Heart right ventricle (tissue), 16 donors: ENCODE data around the gene EFNA5. TPM values are rescaled to one million over a fixed set of nuclear protein-coding genes. Genes with fewer than 3 reads are reported as not detected.

Experiments
- ATAC-seq, 8 donors: fragments of 200-7000 bp; cut with Tn5 transposase; one replicate each; pipeline ENCODE4 v1.9.1; 2020; ENCODE audit warnings: mild to moderate bottlenecking in 8 of 8, moderate library complexity in 8 of 8, moderate number of reproducible peaks in 1 of 8
- DNase-seq, 2 donors: peaks; one replicate each; pipeline ENCODE4 v3.0.0-alpha.2; 2020
- H3K27ac ChIP-seq, 10 donors: fragments of 200-600 bp; sonication (generic) in 2 of 10; one replicate each; pipeline versions ENCODE4 v1.5.0 to v1.8.0; 2020 to 2022; ENCODE audit warnings: mild to moderate bottlenecking in 3 of 10
- H3K27me3 ChIP-seq, 7 donors: fragments of 200-600 bp; one replicate each; pipeline ENCODE4 v1.8.0; 2021 to 2022; ENCODE audit warnings: mild to moderate bottlenecking in 2 of 7
- H3K36me3 ChIP-seq, 9 donors: fragments of 200-600 bp; sonication (generic) in 1 of 9; one replicate each; pipeline versions ENCODE4 v1.5.0 to v1.8.0; 2020 to 2022; ENCODE audit warnings: mild to moderate bottlenecking in 2 of 9
- H3K4me1 ChIP-seq, 9 donors: fragments of 200-600 bp; sonication (generic) in 1 of 9; one replicate each; pipeline versions ENCODE4 v1.5.0 to v1.8.0; 2020 to 2022; ENCODE audit warnings: mild to moderate bottlenecking in 4 of 9
- H3K4me3 ChIP-seq, 10 donors: fragments of 200-600 bp; sonication (generic) in 2 of 10; one replicate each; pipeline versions ENCODE4 v1.5.0 to v1.8.0; 2020 to 2022; ENCODE audit warnings: mild to moderate bottlenecking in 7 of 10, moderate library complexity in 2 of 10
- H3K9me3 ChIP-seq, 11 donors: fragments of 200-600 bp in 10 of 11; sonication (generic) in 2 of 11; one replicate each; pipeline versions ENCODE4 v1.5.0 to v1.8.0; 2013 to 2022; ENCODE audit warnings: mild to moderate bottlenecking in 2 of 11, control low read depth in 1 of 11, moderate library complexity in 1 of 11
- WGBS, 2 donors: extraction: QIAGEN DNeasy Blood & Tissue Kit; methylation state at CpG; one replicate each; pipeline ENCODE4 v1.1.7; 2013; ENCODE audit warnings: inconsistent platforms in 1 of 2; 5-methylcytosine and 5-hydroxymethylcytosine counted together
- intact Hi-C, 10 donors: fragments of 100-400 bp; cut with DNase I; formaldehyde crosslinking; loops; one replicate each; pipeline versions ENCODE4 v1.11.1 to v1.14.2; 2022
- polyA plus RNA-seq, 2 donors: library from polyadenylated mRNA; stranded (reverse); fragments of 200-250 nt; gene quantifications; one replicate each; pipeline ENCODE4 v1.2.3, GENCODE V29; 2013
- total RNA-seq, 10 donors: library from RNA; stranded (reverse); fragmentation: NEBNext Ultra II Directional in 3 of 10; extraction: Animal tissue kit (Norgen Biotek cat#: 25700) in 3 of 10; gene quantifications; one replicate each; pipeline versions ENCODE4 v1.2.1 to v1.2.4, GENCODE V29; 2021 to 2023
- TF ChIP-seq, protein P1 (sequence below), 9 donors: fragments of 200-600 bp; sonication (generic) in 2 of 9; IDR thresholded peaks; one replicate each; pipeline versions ENCODE4 v1.5.0 to v1.8.0; 2021 to 2022; ENCODE audit warnings: antibody characterized with exemption in 9 of 9, mild to moderate bottlenecking in 5 of 9, moderate library complexity in 1 of 9
- donor health status: Arrhythmogenic right ventricular cardiomyopathy.
- donor health status: ischemic (EF 13 %, LVEDD 7.1; RV severe dilation, severe dysfunction).
- donor health status: healthy with polysubstance abuse.
- donor health status: DM: no; HTN: yes; CAD: no.
- donor health status: DM: no; HTN: no; CAD: no.
- donor health status: ischemic (EF 25% LVEDD 6.9; RV normal size, moderate dysfunction).
- donor health status: ischemic (EF 25% LVEDD 5.7; RV mildly dilated, moderate dysfunction).
- donor health status: healthy.
- donor health status: DM: yes; HTN: yes; CAD: no.
- donor health status: Ischemic cardiomyopathy.
- donor health status: ischemic (EF 35%, LVEDD 5.7; RV mildly dilated, moderate dysfunction).
- donor health status: nonischemic (EF 11% LVEDD 7.7; RV severe dilation, severe dysfunction).
- donor health status: DM: yes; HTN: yes; CAD: no.
- donor health status: PGD.
- donor health status: ischemic (EF 29% LVEDD 5.4; RV normal size, mild dysfunction).
- donor health status: nonischemic (EF 23%, LVEDD 6.1; RV moderate dilation, normal function).

Gene EFNA5
- total and polyA plus RNA-seq, 12 donors, result 6.9 to 49.4 (median 33.9) TPM

DNA sequence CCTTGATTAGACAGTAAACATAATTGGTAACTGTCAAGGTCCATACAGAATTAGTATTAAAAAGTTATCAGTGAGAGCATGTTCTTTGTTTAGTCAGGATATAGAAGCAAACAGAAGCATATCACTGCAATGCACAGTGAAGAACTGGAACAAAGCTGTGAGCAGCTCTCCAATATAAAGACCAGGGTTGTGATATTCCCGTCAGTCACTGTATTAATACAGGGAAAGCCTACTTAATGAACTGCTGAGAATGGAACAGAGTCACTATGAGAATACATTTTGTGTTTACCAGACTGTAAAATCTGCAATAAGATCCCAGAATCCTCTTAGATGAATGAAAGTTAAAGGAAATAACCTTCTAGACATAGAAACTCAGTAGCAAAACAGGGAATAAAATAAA, 58.2 kb downstream of the EFNA5 start:
- intact Hi-C loops, result no loop called here
- H3K27me3 ChIP-seq, result no peaks in the 10 kb centered on the region
- no peak overlapping the region for H3K27ac ChIP-seq
- DNase-seq (no peak), ATAC-seq (no peak)
- TF ChIP-seq, protein P1, sequence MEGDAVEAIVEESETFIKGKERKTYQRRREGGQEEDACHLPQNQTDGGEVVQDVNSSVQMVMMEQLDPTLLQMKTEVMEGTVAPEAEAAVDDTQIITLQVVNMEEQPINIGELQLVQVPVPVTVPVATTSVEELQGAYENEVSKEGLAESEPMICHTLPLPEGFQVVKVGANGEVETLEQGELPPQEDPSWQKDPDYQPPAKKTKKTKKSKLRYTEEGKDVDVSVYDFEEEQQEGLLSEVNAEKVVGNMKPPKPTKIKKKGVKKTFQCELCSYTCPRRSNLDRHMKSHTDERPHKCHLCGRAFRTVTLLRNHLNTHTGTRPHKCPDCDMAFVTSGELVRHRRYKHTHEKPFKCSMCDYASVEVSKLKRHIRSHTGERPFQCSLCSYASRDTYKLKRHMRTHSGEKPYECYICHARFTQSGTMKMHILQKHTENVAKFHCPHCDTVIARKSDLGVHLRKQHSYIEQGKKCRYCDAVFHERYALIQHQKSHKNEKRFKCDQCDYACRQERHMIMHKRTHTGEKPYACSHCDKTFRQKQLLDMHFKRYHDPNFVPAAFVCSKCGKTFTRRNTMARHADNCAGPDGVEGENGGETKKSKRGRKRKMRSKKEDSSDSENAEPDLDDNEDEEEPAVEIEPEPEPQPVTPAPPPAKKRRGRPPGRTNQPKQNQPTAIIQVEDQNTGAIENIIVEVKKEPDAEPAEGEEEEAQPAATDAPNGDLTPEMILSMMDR (IDR thresholded peaks at IDR 0.05), result no peak
- H3K4me1 ChIP-seq, result peaks cover 0 to 45% (median 6%) of the 10 kb centered on the region in 9 donors
- 52 to 71% methylated on average over 1 of the region's 1 CpG for WGBS, 2 donors
- H3K4me3 ChIP-seq, result no peak overlapping the region
- no peaks in the 10 kb centered on the region for H3K9me3 ChIP-seq
- H3K36me3 ChIP-seq, result no peaks in the 10 kb centered on the region

GRCh38 chr5:107610798-107611197, 59.9 kb downstream of the EFNA5 start:
- Histone ChIP-seq H3K36me3 (no peaks in the 10 kb centered on the region), H3K4me1 (peaks cover 0 to 45% (median 9%) of the 10 kb centered on the region in 9 donors), H3K9me3 (no peaks in the 10 kb centered on the region), H3K27me3 (no peaks in the 10 kb centered on the region), H3K27ac (no peak overlapping the region), H3K4me3 (no peak overlapping the region)
- DNase-seq, result no peak
- intact Hi-C loops, result no loop called here
- WGBS, 2 donors, result 94 to 97% methylated on average over 12 of the region's 12 CpGs
- ATAC-seq, result no peak
- TF ChIP-seq, protein P1 (IDR thresholded peaks at IDR 0.05), result no peak

DNA sequence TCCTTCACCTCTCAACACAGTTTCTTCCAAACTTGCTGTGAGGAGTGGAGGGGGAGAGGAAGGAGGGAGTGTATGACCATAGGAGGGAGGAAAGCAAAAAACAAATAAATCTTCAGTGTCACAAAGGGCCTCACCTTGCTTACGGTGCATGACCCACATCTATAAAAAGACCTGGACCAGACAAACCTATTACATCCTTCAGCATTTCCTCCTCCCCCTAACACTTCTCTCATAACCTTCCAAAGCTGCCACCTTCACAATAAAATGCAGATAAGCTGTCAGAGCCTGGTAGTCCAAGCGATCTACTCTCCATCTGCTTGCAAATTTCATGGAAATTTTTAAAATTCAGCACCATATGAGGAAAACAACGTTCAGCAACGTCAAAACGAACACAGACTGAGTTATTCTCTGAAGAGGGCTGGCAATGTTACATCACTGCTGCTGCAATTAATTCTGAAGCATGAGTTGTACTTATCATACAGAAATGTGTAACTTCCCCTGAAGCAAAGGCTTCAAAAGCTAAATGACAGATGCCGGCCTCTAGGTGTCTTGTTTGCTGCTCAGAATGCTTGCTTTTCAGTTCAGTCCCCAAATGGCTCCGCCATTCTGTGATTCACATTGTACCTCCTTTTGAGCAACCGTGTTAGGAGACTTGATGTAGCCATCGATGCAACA, 62.9 kb downstream of the EFNA5 start:
- Histone ChIP-seq H3K9me3 (no peaks in the 10 kb centered on the region), H3K4me1 (peaks cover 0 to 58% (median 7%) of the 10 kb centered on the region in 9 donors), H3K27ac (peak overlapping the region in 2 of 10 donors; percentile 26 to 33), H3K27me3 (no peaks in the 10 kb centered on the region), H3K4me3 (no peak overlapping the region), H3K36me3 (no peaks in the 10 kb centered on the region)
- peak in 3 of 8 donors; percentile 29 to 59 (median 30) for ATAC-seq
- intact Hi-C loops, result no loop called here
- WGBS, 2 donors, result 40 to 49% methylated on average over 9 of the region's 9 CpGs
- TF ChIP-seq, protein P1 (IDR thresholded peaks at IDR 0.05), result no peak
- DNase-seq, result no peak

DNA sequence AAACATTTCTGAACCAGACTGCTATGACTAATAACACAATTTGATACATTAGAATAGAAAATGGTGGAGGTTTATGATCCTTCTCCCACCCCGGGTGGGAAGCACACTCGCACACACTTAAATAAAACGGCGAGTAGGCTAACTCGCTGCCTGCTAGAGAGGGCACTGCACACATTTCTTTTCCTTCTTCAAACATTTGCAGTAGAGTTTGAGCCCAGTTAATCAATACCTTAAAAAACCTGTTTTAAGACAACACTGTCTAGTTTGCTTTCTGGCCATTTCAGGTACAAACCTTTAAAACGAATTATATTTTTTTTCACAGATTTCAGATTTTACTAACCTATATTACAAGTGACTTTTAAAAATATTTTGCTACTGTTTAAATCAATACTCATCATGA, 63.5 kb downstream of the EFNA5 start:
- H3K4me3 ChIP-seq, result no peak overlapping the region
- peaks cover 0 to 54% (median 5%) of the 10 kb centered on the region in 9 donors for H3K4me1 ChIP-seq
- no peaks in the 10 kb centered on the region for H3K27me3 ChIP-seq
- no peaks in the 10 kb centered on the region for H3K36me3 ChIP-seq
- H3K9me3 ChIP-seq, result no peaks in the 10 kb centered on the region
- 88 to 89% methylated on average over 6 of the region's 6 CpGs for WGBS, 2 donors
- ATAC-seq (no peak), DNase-seq (no peak)
- peak overlapping the region in 1 of 10 donors; percentile 26 for H3K27ac ChIP-seq
- intact Hi-C loops, result no loop called here
- TF ChIP-seq, protein P1 (IDR thresholded peaks at IDR 0.05), result no peak
